ENCODE measurements around the gene CCNE1. TPM values are rescaled to one million over a fixed set of nuclear protein-coding genes. Genes with fewer than 3 reads are reported as not detected.

The CCNE1 gene
- polyA plus RNA-seq (ENCODE audit: insufficient read length) = 22.8 TPM

DNA sequence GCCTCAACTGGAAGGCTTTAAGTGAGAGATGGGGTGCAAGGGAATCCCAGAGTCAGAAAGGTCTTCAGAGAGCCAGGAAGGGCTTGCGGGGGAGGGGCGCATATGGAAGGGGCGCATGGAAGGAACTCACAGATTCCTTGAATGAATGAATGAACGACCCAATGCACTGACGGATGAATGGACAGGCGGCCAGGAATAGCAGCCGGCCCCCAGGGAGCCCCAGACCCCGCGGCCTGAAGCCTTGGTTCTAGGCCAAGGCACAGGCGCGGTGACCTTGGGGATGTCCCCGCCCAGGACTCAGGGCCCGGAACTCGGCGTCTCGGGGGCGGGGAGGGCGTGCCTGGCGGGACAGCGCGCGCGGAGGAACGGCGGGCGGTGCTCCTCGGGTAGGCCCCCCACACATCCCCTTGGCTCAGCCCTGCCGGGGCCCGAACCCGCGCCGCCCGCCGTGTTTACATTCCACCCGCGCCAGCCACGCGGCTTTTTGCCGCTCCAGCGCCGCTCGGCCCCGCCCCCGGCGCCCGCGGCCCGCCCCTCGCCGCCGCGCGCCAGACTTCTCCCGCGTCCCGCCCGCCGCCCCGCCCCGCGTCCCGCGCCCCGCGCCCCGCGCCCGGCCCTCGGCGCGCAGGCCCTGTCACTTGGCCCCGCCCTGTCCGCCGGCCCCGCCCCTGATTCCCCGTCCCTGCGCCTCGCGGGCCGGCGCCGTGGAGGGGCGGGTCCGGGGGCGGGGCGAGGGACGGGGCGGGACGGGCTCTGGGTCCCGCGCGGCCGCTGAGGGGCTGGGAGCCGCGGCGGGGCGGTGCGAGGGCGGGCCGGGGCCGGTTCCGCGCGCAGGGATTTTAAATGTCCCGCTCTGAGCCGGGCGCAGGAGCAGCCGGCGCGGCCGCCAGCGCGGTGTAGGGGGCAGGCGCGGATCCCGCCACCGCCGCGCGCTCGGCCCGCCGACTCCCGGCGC lies at the start of gene CCNE1:
CCNE1 (plus strand) TSS at position 867 of the 955 bp plus-strand sequence. CDS start 565 bp downstream, outside the sequence.
- DNase-seq (ENCODE audit: low read depth) = no peak

DNA sequence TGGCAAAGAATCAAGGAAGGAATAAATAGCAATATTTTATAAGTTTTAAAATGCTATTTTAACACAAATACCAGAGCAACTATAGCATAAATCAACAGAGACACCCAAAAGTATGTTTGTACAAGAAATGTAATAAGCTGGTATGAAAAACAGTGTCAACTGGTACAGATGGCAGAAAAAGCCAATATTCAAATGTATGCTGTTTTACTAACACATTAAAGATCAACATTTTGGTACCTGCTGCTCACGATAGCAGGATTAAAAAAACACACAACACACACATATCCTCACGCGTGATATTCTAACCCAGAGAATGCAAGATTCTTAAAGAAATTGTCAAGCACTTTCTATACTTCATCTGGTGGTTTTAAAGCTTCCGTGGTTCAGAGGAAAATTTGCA lies 48.6 kb upstream of the CCNE1 start:
- no peak for DNase-seq (ENCODE audit: low read depth)

DNA sequence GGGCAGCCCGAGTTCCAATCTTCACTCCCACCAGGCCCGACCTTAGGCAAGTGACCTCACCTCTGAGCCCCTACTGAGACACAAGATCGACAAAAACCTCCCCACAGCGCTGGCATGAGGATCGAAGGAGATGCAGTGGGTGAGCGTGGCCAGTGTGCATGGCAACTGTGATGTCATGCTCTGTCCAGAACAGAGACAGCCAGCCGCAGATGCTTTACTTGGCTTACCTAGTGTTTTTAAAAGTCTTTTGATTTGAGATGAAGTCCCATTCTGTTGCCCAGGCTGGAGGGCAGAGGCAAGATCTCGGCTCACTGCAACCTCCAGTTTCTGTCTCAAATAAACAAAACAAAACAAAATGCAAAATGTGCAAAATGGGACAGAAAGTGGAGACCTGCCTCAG lies 47.4 kb upstream of the CCNE1 start:
- DNase-seq (ENCODE audit: low read depth) = no peak

DNA sequence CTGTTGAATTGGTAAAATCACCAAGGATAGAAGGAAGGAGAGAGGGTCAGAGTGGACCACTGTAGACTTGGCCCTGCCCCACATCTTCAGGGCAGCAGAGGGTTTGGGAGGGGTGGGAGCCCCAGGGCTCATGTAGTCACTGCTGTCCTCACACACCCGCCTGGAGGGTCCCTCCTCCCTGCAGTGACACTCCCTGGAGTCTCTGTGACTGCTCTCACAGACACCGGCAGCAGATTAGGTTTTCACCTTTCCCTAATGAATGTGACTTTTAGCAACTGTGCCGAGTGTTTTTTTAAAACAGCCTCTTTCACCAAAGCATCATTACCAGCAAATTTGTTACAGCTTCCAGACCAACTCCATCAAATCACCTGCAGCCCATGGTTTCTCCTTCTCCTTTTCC lies 45.7 kb upstream of the CCNE1 start:
- no peak for DNase-seq (ENCODE audit: low read depth)

DNA sequence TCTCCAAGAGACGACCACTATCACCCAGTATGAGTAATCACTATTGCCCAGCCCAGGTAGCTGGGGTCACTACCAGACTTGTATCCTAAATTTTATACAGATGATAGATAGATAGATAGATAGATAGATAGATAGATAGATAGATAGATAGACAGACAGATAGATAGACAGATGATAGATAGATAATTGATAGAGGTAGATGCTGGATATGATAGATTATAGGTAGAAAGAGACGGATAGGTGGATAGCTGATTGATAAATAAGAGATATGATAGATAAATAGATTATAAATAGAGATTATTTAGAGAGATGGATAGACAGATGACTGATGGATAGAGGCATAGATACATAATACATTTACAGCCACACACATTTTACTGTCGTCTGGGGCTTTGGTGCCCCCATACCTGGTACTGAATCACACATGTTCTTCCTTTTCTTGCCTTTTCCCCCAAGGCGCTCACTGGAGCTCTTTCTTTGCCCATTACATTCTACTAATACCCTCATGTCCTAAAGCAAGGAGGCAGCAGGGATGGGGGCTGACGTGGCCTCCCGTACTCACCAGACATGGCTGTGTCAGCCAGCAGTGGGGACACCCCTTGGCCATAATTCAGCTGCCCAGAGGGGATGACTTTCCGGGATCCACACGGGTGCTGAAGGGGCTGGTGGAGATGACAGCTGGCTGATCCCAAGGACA lies 44.6 kb upstream of the CCNE1 start:
- DNase-seq (ENCODE audit: low read depth) = no peak

DNA sequence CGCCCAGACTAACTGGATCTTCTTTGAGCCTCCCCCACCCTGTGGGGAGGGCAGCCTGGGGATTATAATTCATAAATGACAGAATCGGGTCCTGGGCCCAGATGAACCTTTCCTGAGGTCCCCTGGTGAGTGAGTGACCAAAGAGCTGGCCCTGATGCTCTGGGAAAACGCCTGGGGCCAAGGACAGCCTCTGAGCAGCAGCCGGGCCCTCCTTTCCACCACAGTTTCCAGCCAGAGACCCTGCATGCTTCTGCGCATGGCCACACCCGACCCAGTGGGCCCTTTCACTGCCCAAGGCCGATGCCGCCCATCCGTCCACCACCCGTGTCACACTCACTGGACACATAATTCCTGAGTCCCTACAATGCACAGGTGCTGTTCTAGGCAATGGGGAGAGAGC lies 43.6 kb upstream of the CCNE1 start:
- no peak for DNase-seq (ENCODE audit: low read depth)

DNA sequence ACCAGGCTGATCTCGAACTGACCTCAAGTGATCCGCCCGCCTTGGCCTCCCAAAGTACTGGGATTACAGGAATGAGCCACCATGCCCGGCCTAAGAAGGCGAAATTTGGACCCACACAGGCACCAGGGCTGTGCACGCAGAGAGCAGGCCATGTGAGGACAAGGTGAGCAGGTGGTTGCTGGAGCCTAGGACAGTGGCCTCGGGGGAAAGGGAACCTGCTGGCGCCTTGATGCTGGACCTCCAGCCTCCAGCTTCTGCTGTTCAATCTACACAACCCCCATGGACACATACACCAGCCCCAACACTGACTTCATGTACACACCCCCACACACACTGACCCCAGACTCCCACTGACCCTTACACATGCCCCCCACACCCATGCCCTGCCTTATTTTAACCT lies 41.8 kb upstream of the CCNE1 start:
- no peak for DNase-seq (ENCODE audit: low read depth)

DNA sequence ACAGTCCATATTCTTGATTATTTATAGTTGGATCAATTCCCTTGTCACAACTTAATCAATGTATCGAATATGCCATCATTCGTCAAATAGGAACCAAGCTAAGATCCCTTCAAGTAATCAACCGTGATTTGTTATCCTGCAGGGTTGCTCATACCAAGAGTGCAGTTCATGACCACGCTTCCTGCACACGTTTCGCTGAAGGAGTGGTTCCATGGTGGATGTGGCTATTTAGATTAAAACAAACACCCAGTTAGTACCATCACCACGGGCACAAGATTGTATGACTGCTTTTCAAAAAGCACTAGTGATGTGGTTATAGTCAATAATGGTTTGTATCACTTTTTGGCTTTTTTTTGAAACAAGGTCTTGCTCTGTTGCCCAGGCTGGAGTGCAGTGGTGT lies 41.1 kb upstream of the CCNE1 start:
- DNase-seq (ENCODE audit: low read depth) = no peak

DNA sequence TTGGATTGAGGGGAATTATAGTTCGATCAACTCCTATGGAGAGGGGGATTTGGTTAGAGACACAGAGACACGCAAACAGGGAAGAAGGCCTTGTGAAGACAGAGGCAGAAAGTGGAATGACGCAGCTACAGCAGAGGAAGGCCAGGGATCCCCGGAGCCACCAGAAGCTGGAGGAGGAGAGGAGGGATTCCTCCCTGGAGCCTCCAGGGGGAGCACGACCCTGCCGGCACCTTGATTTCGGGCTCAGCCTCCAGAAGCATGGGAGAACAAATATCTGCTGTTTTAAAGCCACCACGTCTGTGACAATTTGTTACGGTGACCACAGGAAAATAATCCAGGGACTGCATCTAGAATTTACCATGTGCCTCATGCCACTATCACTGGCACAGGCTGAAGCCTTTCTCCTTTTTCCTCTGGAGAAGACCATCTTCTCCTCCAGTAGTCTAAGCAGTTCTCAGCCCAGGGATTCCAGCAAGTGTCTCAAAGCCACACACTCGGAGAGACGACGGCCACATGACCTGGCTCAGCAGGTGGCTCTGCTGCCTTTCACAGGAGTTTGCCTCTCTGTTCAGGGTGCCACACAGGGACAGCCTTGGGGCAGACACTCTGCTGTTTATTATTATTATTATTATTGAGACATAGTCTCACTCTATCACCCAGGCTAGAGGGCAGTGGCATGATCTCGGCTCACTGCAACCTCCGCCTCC lies 39.9 kb upstream of the CCNE1 start:
- DNase-seq (ENCODE audit: low read depth) = no peak

DNA sequence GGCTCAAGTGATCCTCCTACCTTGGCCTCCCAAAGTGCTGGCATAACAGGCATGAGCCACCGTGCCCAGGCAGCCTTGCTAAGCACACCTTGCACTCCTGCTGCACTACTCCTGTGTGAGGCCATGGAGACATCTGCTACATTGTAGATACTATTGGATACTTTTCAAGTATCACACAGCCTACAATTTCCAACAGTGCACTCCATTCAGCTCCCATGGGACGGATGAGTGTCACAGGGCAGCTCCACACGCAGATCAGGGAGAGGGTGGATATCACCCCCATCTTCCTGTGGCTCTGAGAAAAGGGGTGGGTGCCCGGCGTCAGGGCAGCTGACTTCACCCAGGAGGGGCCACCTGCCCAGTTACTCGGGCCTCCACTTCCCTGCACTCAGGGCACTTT lies 39.1 kb upstream of the CCNE1 start:
- no peak for DNase-seq (ENCODE audit: low read depth)

DNA sequence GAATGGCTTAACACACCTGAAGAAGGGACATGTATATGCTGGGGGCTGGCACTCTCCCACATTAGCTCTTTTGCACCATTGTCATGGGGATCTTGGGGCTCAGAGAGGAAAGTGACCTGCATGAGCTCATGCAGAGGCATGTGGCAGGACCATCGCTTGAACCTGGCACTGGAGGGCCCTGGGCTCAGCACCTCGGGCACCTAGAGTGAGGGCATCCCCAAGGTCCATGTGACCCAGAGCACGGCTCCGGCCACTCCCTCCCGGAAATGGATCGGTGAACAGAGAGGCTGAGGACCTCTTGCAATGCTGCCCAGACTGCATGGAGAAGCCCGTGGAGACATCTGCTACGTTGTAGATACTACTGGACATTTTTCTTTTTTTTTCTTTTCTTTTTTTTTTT lies 38.6 kb upstream of the CCNE1 start:
- no peak for DNase-seq (ENCODE audit: low read depth)

DNA sequence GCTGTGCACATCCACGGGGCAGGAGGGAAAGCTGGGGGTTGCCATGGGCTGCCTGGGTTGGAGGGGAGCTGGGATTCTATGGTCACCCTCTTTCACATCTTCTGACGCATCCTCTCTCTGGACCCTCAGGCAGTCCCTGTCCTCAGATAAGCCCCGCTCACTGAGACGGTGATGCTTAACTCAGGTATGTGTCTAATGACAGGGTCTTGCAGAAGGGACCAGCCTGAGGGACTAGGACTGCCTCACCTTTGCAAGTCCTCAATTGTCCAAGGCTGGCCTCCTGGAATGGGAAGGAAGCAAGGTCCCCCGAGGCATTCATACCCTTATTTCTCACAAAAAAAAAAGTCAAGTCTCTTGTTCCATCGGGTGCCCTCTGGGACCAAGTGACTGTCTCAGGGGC lies 37.7 kb upstream of the CCNE1 start:
- no peak for DNase-seq (ENCODE audit: low read depth)

DNA sequence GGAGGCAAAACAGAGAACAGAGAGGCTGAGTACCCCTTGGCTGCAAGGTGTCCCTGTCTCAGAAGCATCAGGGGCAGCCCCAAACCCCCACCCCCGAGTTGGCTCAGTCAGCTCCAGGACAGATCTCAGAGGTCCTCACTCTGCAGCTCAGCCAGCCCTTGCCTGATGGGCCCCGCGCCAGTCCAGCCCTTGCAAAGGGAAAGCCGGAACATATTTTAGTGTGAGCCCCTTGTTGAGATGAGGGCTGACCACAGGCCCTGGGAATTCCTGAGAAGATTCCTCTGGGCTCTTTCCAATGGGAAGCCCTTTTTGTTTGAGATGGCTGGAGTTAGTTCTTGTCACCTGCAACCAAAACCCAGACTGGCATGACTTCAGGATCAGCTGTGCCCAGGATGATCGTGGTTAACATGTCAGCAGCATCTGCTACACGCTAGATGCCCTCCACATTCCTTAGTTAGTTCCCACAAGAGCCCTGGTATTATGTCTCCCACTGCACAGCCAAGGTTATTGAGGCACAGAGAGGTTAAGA lies 33.9 kb upstream of the CCNE1 start:
- DNase-seq (ENCODE audit: low read depth) = no peak

DNA sequence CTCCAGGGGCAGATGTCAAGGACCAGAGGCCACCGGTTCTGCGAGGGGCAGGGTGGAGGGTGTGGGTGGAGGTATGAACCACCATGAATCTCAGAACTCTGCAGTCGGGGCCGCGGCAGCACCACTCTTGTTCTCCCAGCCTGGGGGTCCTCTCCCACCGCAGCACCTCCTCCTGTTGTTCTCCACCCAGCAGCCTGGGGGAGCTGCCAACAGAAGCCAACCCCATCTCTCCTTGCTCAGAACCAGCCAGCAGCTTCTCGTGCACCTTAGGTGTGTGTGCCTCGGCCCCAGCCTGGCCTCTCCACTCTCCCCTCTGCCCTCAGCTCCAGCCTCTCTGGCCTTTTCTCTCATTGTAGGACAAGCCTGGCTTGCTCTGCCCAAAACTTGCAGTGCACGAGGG lies 31.9 kb upstream of the CCNE1 start:
- no peak for DNase-seq (ENCODE audit: low read depth)

DNA sequence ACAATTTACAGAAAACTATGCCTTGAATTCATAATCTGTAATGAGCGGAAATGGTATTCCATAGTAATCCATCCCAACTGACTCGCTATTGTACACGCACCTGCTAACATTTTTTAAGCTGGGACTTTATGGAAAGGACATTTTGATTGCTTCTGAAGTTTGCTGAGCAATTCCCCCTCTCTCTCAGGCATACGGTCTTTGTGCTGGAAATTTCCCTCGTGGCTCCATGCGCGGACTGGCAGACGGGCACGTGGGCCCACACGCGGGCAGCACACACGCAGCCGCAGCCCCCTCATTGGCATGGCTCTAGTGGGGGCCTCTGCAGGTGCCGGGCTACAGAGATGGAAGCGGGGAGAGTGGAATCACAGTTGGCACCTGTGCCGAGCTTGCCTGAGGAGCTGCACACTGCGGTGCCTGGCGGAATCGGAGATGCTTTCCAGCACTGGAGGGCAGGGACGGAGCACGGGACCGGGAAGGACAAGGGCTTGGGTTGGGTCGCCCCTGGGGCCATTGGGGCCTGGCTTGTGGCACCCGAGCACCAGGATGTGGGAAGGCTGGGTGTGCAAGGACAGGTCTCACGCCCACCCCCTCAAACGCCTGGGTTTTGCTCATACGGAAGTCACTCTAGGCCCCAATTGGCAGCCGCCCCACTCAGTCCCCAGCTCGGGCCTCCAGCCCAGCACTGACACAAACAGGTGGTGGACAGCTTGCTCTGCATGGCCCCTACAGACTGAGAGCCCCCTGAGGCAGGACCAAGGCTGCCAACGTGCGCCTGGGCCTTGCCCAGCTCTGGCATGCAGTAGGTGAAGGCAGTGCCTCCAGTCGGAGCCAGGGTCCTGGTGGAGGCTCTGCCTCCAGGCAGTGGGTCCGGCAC lies 30.2 kb upstream of the CCNE1 start:
- DNase-seq (ENCODE audit: low read depth) = no peak

DNA sequence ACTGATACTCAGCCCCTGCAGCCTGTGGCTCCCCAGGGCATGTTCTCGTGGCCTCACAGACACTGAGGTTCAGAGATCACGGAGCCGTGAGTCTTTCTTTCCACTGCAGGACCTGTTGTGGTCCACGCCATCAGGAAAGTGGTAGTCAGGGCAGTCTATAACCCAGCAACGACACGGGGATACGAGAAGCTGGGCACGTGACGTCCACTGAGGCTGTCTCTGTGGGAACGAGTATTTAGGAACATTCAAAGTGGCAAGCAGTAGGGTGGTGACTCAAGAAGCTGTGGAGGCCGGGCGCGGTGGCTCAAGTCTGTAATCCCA lies 29.6 kb upstream of the CCNE1 start:
- DNase-seq (ENCODE audit: low read depth) = no peak

DNA sequence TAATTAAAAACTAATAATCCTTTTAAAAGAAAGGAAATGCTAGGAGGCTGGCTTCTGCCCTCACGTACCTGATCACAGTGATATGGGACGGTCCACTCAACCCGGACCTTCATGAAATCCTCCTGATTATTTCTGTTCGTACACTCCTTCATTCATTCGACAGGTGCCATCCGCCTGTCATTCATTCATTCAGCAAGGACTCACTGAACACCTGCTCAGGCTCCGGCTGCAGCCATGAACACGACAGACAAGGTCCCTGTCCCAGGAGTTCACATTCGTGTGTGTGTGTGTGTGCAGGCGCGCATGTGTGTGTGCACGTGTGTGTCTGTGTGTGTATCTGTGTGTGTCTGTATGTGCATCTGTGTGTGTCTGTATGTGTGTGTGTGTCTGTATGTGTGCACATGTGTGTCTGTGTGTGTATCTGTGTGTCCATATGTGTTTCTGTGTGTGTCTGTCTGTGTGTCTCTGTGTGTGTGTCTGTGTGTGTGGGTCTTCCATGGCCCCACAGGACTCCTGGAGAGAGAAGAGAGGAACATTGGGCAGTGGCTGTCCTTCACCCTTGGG lies 28.1 kb upstream of the CCNE1 start:
- DNase-seq (ENCODE audit: low read depth) = no peak

DNA sequence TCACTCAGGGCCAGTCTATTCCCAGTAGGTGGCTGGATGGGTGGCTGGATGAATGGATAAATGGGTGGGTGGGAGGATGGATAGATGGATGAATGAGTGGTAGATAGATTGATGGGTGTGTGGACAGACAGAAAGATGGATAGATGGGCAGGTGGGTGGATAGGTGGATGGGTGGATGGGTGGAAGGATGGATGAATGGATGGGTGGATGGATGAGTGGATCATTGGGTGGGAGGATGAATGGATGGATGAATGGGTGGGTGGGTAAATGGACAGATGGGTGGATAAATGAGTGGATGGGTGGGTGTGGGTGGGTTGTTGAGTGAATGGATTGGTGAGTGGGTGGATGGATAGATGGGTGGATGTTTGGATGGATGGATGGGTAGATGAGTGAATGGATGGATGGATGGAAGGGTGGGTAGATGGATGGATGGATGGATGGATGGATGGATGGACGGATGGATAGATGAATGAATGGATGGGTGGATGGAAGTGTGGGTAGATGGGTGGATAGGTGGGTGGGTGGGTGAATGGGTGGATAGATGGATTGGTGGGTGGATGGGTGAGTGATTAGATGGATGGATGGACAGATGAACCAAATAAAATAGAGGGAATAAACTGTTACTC lies 27.1 kb upstream of the CCNE1 start:
- no peak for DNase-seq (ENCODE audit: low read depth)

DNA sequence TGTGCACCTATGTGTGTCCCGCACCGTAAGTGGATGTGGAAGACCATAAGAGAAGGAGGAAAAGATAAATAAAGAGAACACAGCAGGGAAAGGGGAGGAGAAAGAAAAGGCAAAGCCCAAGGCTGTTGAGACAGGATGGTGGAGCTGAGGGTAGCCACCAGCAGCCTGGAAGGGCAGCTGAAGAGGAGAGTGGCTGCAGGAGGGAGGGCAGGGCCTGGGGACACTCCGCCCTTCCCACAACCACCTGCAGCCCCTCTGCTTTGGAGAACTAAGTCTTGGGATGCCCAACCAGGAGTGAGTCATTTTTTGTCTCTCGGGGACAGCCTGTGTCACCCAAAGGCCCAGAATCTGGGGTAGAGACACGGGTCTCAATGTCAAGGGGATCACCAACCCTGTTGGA lies 26.4 kb upstream of the CCNE1 start:
- DNase-seq (ENCODE audit: low read depth) = no peak

DNA sequence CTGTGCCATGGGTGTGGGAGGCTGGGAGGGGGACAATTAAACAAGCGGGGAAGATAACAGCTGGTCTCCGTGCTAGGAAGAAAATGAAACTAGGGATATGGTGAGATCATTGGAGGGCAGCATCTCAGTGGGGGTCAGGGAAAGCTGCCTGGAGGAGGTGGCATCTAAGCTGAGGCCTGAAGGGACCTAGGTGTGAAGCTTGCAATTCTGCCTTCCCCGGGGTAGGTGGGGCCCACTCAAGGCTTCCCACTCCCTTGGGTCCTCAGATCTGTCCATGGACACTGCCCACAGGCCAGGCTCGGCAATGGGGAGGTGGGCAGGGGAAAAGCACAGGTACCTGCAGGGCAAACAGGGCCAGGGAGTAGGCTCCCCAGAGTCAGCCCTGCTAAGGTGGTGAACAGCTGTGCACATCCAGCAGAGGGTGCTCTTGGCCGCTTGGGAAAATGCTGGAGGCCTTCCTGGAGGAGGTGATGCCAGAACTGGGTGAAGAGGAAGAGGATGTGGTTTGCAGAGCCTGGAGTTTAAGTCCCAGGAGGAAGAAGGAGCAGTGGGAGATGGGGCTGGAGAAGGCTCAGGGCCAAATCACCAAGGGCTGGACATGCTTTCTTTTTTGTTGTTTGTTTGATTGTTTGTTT lies 25.7 kb upstream of the CCNE1 start:
- DNase-seq (ENCODE audit: low read depth) = no peak
